ENCODE measurements around the gene TCP11.
A peak's percentile ranks its signal among the peaks of the same experiment; 100 is the strongest.

TCP11 gene
- 0 to 0.07 (median 0) reads per million in 3 experiments for total RNA-seq

DNA sequence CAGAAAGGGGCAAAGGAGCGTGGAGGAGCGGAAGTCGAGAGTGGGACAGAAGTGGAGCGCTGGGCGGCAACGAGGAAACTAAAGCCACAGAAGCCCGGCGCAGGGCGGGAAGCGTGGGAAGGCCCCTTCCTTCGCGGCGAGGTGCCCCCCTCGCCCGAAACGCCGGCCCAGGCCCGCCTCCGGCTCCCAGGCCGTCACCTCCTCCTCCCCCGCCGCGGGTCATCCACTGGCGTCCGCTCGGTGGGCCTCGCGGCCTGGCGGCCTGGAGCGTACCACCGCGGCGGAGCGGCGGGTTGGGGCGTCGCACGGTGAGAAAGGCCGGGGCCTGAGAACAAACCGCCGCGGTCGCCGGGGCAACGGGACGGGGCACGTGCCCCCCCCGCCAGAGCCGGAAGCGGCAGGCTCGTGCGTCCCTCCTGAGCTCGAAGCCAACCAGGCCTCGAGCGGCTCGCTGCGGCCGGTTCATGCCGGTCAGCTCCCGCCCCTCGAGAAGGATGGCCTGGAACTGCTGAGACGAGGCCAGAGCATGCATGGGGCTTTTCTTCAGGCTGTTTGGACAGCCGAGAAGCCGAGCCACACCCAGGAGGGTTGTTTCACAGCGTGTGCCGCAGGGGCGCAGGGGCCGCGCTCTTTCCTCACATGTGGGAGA lies at the start of gene TCP11:
TSS of gene TCP11 (minus strand) at position 333 of the 649 bp plus-strand sequence. CDS start 469 bp downstream, outside the sequence.
- DNase-seq: peak; percentile 8

DNA sequence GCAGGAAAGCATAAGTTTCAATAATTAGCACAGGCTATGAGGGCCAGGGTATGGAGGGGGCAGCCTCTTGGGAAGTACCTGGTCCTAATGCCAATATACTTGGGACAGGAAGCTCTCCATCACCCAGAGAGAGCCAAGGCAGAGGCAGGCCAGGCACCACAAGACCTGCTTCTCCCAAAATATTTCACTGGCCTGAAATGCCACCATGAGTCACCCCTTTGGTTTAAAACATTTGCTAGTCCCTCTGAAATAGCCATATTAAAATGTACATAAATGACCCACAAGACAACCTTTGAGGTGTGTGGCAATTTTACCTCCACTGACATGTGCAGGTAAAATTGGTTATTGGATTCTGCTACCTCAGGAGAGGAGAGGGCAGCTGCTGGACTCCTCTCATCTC lies 49.2 kb upstream of the TCP11 start:
- DNase-seq: no peak

DNA sequence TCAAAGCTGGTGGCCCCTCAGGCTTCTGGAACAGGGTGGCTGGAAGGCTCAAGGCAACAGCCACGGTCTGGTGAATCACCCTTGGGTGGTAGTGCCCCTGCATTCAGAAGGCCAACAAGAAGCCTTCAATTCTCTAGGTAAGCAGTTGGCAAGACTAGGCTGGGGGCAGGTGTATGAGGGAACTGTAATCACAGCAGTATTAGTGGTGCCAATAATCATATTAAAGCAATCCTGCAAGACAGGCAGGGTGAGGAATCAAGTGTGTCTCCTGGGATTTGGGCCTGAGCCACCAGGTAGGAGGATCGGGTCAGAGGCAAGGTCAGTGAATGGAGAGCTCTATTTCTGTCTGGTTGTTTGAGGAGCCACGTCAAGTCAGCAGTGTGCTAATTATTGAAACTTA lies 47.7 kb upstream of the TCP11 start:
- no peak for DNase-seq

DNA sequence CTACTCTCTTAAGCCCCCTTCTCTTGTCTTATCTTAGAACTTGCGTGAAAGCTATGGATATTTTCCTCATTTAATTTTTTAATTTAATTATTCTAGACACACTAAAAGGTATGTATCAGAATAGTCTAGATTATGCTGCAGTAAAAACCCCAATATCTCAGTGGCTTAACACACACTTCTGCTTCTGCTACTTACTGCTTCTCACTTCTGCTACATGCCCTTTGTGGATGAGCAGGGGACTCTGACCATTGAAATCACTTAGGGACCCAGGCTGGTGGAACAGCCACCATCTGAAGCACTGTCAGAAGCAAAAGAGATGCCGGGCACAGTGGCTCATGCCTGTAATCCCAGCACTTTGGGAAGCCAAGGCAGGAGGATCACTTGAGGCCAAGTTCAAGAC lies 45.4 kb upstream of the TCP11 start:
- DNase-seq: no peak

DNA sequence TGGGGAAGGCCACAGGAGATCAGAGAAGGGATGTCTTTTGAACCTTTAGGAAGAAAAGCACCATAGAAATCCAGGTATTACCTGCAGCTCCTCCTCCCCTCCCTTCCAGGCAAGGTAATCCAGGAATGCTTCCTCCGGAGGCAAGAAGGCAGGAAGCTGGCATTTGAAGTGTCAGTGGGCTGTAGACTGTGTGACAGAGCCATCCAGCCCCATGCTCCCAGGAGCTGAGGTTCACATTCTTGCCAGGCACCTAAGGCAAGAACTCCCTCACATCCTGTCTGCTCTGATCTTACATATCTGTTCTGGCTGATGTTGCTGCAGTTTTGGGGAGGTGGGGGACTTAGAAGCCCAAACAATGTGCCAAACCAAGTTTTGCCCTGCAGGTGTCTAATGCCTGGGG lies 44.8 kb upstream of the TCP11 start:
- DNase-seq: no peak

DNA sequence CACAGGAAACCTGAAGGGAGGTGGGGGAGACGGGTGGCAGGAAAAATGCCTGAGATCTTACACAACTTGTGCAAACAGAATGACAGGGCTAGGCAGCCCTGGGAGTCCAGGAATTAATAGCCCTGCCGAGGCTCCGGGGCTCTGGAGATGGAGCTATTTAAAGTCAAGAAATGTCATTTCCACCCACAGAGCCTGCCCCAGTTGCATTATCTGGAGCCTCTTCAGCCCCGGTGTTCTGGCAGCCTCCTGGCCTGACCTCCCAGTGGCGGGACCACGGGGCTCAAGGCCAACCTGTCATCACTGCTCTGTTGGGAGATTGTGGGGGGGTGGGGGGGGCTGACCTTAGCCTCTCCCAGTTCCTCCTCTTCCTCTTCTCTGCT lies 44.2 kb upstream of the TCP11 start:
- DNase-seq: no peak

DNA sequence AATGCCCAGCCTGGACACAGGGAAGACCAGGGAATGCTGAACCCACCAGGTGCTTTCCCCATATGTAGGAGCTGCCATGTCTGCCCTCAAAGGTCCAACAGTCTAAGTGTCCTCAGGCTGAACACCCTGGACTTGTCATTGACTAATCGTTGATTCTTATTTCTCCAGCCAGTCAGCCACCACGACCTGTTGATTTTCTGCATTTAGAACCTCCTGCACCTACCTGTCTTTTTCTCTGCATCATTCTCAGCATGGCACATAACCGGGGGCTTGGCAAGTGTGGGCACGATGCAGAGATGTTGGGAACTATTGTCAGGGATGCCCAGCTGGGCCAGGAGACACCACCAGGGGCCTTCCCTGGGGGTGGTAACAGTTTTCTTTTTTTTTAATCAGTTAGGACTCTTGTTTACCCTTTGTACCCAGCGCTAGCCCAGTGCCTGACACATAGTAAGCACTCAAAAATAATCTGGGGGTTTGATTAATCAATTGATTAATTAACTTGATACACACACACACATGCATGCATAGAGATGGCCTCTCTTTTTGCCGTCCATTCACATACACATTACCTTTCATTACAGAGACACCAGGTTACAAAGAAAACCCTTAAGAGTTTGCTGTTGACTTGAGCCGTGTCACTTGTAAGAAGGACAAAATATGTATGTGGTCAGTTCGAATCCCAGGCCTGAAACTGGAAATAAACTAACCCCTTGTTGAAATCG lies 43.6 kb upstream of the TCP11 start:
- no peak for DNase-seq

DNA sequence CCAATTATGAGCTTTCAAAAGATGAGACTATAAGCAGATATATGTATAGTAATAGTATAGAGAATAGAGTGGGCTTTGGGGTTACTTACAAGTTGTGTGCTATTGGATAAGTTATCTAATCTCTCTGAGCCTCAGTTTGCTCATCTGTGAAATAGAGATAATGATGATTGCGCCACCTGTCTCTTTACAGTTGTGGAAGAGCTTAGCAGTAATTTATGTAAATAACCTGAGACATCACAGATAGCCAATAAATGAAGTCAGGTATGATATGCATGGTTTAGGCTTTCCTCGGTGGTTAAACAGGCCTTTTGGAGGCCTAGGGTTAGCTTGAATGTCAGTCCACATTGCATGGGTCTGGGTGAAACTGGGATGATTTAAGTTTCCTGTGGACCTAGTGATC lies 42.8 kb upstream of the TCP11 start:
- no peak for DNase-seq

DNA sequence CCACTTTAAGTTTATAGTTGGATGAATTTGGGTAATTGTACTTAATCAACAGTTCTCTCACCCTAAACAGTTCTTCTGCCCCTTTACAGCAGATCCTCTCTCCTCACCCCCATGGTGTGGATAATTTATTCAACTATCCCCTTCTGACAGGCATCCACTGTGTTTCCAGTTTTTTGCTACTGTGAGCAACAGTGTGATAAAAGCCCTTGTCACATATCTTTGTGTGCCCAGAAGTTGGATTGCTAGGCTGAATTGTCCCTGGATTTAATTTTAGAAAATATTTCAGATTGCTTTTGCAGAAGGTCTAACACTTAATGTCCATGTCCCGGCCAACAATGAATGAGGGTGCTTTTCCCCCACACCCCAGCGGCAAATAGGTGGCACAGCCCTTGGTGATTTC lies 42.1 kb upstream of the TCP11 start:
- no peak for DNase-seq

DNA sequence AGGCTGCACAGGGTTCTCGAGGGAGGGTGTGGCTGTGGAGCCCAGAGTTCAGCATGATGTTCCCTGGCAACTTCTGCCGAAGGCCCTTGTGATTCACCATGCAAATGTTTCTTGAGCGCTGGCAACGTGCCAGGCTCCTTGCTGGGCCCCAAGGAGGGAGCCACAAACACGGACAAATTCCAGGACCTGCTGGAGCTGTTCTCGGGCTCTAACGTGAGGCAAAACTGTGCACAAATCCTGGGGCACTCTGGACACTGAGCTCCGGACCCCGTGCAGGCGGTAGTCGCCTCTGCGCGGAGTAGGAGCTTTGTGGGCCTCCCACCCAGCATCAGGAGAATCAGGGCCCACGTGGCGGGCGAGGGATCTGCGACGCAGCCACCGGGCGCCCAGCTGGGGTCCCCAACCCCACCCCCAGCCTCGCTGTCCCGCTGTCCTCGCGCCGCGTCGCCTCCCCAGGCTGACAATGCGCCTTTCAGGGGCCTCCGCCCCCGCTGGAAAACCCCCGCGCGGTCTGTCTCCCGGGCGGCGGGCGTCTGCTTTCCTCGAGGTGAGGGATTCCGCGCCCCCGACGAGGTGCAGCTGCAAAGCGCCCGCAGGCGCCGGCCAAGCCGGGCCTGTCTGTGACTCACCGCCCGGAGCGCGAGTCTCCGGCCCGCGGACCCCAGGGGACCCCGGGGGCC lies 40.9 kb upstream of the TCP11 start:
- no peak for DNase-seq

DNA sequence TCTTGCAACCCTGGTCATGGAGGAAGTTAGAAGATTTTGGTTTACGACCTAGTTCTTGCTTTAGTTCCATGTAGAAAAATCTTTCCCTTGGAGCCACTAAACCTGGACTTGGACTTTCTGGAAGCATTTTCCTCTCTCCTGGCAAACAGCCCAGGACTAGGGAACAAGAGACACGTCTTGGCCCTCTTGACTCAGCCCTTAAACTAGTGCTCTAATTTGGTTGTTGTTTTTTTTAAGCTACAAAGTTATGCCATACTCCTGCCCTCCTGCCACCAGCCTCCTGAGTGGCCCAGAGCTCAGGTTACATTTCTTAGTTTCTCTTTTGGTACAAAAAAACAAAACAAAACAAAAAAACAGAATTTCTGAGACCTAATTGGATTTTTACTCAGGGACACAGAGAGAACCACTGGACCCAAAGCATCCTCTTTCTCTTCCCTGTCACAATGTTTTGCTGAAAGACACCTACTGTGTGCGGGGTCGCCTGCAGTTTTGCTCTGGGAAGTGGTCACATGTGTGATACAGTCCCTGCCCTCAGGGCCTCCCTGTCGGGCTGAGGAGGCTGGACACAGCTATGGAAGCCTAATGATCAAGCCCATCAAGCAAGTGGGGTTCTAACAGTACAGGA lies 40.3 kb upstream of the TCP11 start:
- DNase-seq: no peak

DNA sequence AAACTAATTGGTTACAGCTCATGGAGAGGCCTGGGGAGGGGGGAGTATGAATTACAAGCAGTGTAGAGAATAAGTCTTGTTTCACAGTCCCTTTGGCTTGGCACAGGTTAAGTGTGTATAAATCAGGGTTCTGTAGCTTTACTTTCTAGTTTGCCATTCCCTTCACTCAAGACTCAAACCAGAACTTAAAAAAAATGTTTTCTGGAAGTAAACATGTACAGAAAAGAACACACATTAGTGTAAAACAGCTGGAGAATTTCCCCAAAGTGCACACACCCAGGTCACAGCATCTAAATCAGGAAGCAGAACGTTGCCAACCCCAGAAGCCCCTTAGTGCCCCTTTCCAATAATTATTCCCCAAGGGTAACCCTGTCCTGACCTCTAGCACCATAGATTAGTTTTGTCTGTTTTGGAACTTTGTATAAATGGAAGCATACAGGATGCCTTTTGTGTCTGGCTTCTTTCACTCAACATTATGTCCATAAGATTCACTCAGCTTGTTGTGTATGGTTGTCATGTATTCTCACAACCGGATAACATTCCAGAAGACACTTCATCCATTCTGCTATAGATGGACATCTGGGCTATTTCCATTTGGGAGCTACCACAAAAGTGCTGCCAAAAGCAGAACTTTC lies 38.9 kb upstream of the TCP11 start:
- DNase-seq: no peak

DNA sequence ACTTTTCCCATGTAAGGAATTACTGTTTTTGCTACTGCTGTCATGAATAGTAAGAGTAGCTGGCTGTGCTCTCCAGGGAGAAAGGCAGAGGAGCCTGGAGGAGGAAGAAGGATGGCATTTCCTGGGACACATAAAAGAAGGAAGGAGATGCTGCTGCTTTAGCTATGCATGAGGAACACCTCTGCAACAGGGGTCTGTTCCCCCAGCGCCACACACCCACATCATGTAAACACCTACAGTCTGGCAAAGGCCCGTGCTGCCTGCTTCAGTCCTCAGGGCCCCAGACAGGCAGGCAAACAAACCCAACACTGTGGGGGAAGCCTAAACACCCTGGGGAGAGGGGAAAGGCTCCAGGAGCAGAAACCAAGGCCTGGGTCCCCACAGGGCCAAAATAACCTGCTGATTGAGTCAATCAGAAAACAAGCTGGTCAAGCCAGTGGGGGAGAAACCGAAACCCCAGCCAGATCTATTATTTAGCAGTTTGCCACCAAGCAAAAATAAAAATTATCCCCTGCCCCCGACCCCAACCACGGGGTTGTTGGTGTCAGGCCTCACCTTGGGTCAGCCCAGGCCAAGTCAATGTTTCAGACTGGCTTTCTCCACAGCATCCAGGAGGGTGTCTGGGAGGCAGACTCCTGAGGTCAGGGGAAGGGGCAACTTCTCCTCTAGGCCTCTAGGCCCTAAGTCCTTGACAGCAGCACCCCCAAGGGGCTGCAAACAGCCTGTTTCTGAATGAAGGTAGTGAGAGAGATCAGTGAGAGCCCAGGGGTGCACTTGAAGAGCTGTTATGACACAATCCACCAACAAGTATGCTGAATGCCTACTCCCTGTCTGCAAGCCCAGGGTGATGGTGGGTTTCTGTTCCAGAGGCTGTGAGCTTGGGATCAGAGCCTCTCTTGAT lies 38.0 kb upstream of the TCP11 start:
- DNase-seq: no peak

DNA sequence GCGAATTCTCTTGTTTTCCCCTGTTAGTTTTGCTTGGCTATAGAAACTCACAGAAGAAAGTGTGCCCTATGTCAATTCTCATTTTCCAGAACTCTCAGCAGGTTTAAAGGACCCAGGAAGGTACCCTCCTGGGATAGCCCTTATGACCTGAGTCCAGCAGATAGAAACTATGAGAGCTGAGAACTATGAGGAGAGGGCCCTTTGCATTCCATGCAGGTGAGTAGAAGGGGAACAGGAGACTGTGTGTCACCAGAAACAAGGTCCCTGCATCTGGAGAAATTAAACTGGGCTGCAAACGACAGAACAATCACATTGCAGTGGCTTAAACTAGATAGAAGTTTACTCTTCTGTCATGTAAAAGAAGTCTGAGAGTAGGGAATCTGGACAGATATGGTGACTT lies 36.9 kb upstream of the TCP11 start:
- no peak for DNase-seq

DNA sequence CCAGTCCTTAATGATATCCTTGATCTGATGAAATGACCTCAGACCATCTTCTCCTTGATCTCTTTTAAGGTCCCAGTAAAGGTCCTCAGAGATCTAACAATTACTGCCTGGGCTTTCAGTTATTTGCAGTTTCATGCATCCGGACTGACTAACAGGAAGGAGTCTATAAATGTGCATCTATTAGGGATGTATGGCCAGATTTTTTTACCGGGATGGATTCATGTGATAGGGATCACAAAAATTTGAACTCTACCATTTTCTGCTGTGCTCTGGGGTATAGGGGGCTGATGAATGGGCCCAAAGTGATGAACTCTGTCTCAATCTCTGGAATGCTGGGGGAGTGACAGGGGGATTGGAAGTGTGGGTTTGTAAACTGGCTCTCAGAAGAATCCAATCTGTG lies 36.5 kb upstream of the TCP11 start:
- DNase-seq: no peak

DNA sequence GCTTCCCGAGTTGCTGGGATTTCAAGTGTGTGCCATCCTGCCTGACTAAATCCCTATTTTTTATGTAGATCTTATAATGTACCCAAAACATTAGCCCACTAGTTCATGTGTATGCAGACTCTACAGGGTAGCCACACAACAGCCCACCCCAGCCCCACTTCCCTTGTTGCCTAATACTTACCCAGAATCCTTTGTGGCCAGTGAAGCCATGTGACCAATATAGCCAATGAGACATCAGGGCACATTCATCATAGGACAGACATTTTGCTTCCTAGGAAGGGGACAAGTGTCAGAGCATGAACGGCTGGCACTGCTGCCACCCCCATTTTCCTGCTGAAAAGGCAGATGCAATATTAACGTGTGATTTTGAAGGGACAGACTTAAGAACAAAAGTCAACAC lies 36.0 kb upstream of the TCP11 start:
- DNase-seq: no peak

DNA sequence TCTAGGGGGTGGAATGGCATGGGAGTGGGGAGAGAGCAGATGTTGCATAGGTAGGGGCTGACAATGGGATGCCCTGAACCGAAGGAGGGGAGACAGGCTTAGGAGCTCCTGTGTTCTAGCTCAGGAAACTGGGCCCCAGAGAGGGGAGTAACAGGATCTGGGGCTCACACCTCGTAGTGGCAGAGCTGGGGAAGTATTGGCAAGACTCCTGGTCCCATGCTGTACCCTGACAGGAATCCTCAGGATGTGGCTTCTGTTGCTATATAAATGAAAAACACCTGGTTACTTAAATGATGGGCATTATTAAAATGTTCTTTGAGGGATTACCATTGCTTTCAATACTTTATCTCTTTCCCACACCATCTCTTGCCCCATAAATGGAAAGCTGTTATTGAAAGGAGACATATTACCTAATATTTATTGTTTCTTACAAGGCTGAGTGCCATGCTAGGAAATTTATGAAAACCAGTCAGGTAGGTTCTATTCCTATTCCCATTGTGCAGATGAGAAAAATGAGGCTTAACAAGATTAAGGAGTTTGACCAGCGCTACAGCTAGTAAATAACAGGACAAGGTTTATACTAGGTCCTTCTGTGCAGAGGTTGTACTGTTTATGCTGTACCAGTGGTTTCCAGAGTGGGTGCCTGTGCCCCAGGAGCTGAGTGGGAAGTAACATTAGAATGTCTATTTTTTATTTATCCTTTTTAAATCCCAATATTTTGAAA lies 35.3 kb upstream of the TCP11 start:
- no peak for DNase-seq

DNA sequence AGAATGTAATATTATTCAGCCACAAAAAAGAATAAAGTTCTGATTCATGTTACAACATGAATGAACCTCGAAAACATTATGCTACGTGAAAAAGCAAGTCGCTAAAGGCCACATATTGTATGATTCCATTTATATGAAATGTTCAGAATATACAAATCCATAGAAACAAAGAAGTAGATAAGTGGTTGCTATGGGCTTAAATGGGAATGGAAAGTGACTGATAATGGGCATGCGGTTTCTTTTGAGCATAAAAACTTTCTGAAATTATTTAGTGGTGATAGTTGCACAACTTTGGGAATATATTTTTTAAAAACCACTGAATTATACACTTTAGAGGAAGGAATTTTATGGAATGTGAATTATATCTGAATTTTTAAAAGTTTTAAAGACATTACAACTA lies 33.4 kb upstream of the TCP11 start:
- DNase-seq: no peak

DNA sequence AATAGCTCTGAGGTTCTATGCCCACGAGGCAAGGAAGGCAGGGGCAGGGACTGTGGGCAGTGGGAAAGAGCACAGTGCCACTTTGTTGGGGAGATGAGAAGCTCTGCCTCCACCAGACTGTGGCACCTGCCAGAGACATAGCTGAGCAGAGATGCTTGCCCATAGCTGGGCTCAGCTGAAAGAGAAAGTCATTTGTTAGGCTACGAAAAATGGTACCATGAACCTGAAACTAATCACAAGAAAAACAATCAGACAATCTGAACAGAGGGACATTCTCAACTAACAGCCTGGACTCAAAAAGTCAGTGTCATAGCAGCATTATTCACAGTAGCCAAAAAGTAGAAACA lies 32.9 kb upstream of the TCP11 start:
- no peak for DNase-seq

DNA sequence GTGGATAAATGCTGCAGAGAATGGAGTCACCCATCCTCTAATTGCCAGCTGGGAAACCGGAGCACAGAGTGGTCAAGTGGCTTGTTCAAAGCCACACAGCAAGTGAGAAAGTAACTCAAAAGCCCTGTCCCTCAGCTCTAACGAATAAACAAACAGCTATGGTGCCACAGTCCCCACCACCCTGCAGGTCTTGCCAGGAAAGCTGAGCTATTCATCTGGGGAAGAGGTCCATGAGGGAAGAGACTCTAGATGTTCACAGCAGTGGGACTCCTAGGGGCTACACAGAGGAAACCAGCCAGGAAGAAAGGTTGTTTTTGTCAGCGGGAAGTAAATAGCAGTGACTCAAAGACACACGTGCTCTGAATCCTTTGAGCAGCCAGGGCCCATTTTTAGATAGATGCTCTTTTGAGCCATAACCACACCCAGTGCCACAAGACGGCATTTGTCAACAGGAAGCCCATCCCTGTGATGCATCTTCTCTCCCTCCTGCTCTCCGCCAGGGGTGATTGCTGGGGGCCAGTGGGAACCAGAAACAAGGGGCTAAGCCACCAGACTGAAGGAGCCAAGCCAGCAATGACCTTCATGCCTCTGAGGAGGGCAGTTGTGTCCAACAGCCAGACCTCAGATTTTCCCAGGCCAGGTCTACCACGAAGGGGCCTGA lies 32.4 kb upstream of the TCP11 start:
- no peak for DNase-seq

DNA sequence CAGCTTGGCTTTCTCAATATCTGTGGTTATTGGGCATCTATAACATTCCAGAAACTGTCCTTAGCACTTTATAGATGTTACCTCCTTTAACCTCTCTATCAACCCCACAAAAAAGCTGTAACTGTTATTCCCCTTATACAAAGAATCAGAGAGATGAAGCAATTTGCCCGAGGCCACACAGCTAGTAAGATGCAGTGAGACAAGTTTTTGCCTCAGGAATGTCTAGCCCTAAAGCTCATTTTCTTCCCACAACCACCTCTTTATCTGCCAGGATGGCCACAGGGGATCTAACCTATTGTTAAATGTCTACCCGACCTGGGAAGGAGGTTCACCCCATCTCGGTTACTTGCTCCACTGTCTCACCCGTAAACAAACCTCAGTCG lies 31.9 kb upstream of the TCP11 start:
- no peak for DNase-seq

Measured in central memory CD4-positive, alpha-beta T cell (primary cell).